Glutamatergic neuron (in vitro differentiated cells): ENCODE measurements around the gene SIGLEC12. TPM values are rescaled to one million over a fixed set of nuclear protein-coding genes. Genes with fewer than 3 reads are reported as not detected.

ENCODE experiments used
- DNase-seq: peaks from one replicate; pipeline ENCODE4 v3.0.0; 2022
- H3K27ac Mint-ChIP-seq: one replicate; pipeline ENCODE4 v1.8.0; 2020; ENCODE audit warnings: mild to moderate bottlenecking, mixed read lengths, inconsistent platforms; ENCODE audit not compliant: unreplicated experiment
- H3K27me3 Mint-ChIP-seq: one replicate; pipeline ENCODE4 v1.8.0; 2020; ENCODE audit warnings: mild to moderate bottlenecking, moderate library complexity, mixed read lengths, inconsistent platforms; ENCODE audit not compliant: unreplicated experiment
- H3K36me3 Mint-ChIP-seq: one replicate; pipeline ENCODE4 v1.8.0; 2020; ENCODE audit warnings: mild to moderate bottlenecking, mixed read lengths, inconsistent platforms; ENCODE audit not compliant: unreplicated experiment
- H3K4me1 Mint-ChIP-seq: one replicate; pipeline ENCODE4 v1.8.0; 2020; ENCODE audit warnings: mild to moderate bottlenecking, low read depth, mixed read lengths, inconsistent platforms; ENCODE audit not compliant: unreplicated experiment
- H3K4me3 Mint-ChIP-seq: one replicate; pipeline ENCODE4 v1.8.0; 2020; ENCODE audit warnings: mild to moderate bottlenecking, mixed read lengths, inconsistent platforms; ENCODE audit not compliant: unreplicated experiment
- H3K9me3 Mint-ChIP-seq: one replicate; pipeline ENCODE4 v1.8.0; 2020; ENCODE audit warnings: mild to moderate bottlenecking, moderate library complexity, mixed read lengths, inconsistent platforms; ENCODE audit not compliant: unreplicated experiment
- CTCF ChIP-seq: fragments of 200-600 bp; sonication (generic); IDR thresholded peaks from one replicate; pipeline ENCODE4 v1.5.0; 2021; ENCODE audit not compliant: partially characterized antibody, unreplicated experiment
- total RNA-seq: library from RNA; stranded (reverse); fragmentation: NEBNext Ultra II Directional; extraction: Animal tissue kit (Norgen Biotek cat#: 25700); gene quantifications from one replicate; pipeline ENCODE4 v1.2.1, GENCODE V29; 2021; ENCODE audit not compliant: unreplicated experiment

Gene SIGLEC12
- total RNA-seq, 1 donor from 2014 or later = not detected

GRCh38 chr19:51441410-51442390 lies 59.9 kb downstream of the SIGLEC12 start:
- H3K4me3 Mint-ChIP-seq = no peak overlapping the region
- no peaks in the 10 kb centered on the region for H3K36me3 Mint-ChIP-seq
- DNase-seq = no peak
- H3K4me1 Mint-ChIP-seq = no peaks in the 10 kb centered on the region
- peaks cover 5% of the 10 kb centered on the region for H3K27me3 Mint-ChIP-seq
- no peaks in the 10 kb centered on the region for H3K9me3 Mint-ChIP-seq
- no peak overlapping the region for H3K27ac Mint-ChIP-seq
- no peak for TF ChIP-seq CTCF

Other genes starting within 250 kb of the SIGLEC12 start
- 59.9 TPM for gene IGLON5, start 190.2 kb downstream of the SIGLEC12 start, total RNA-seq
- 3.5 TPM for gene VSIG10L, start 159.7 kb downstream of the SIGLEC12 start, total RNA-seq
- 77.7 TPM for gene ETFB, start 135.4 kb downstream of the SIGLEC12 start, total RNA-seq
- not detected for gene CLDND2, start 132.8 kb downstream of the SIGLEC12 start, total RNA-seq
- gene NKG7, start 129.1 kb downstream of the SIGLEC12 start, total RNA-seq = not detected
- not detected for gene LIM2, start 113.8 kb downstream of the SIGLEC12 start, total RNA-seq
- not detected for gene C19orf84, start 111.2 kb downstream of the SIGLEC12 start, total RNA-seq
- gene SIGLEC10, start 84.2 kb downstream of the SIGLEC12 start, total RNA-seq = not detected
- not detected for gene SIGLEC8, start 43.3 kb downstream of the SIGLEC12 start, total RNA-seq
- not detected for gene CEACAM18, start 23.3 kb downstream of the SIGLEC12 start, total RNA-seq
- gene SIGLEC6, start 29.9 kb upstream of the SIGLEC12 start, total RNA-seq = not detected
- 12.4 TPM for gene ZNF175, start 69.5 kb upstream of the SIGLEC12 start, total RNA-seq
- gene SIGLEC5, start 128.6 kb upstream of the SIGLEC12 start, total RNA-seq = not detected
- not detected for gene SIGLEC14, start 145.0 kb upstream of the SIGLEC12 start, total RNA-seq
- 27.2 TPM for gene SPACA6, start 191.5 kb upstream of the SIGLEC12 start, total RNA-seq
- 4.4 TPM for gene HAS1, start 222.2 kb upstream of the SIGLEC12 start, total RNA-seq